Activated naive CD4-positive, alpha-beta T cell treated with anti-CD3 and anti-CD28 coated beads, Interleukin-2, amount 50 U/mL, for 16 hours (primary cell): Measurements from ENCODE around the gene PCDHB7.
"Not testable (repeated sequence)": the region's sequence is repeated elsewhere in the genome, so short reads cannot be mapped to it uniquely, and the experiment has no call there.

Experiments
- DNase-seq: peaks from one replicate; pipeline ENCODE4 v3.0.0-alpha.2; 2020

PCDHB7 gene

GRCh38 chr5:141172381-141173204 lies at the start of gene PCDHB7:
Gene PCDHB7, plus strand, starts transcription at chr5:141172644. Its CDS starts 192 bp downstream, at chr5:141172836.
- DNase-seq: no peak

- not testable (repeated sequence) for DNase-seq
Measured at GRCh38 chr5:141123396-141124135, 48.9 kb upstream of the PCDHB7 start.

GRCh38 chr5:141127305-141127704 lies 45.1 kb upstream of the PCDHB7 start:
- DNase-seq: no peak

- DNase-seq: no peak
Measured at GRCh38 chr5:141135030-141135717, 37.3 kb upstream of the PCDHB7 start, which contains the start of gene PCDHB5. Gene PCDHB5, plus strand, starts transcription at chr5:141135206. Its CDS starts 229 bp downstream, at chr5:141135435.

GRCh38 chr5:141135718-141136266 lies 36.7 kb upstream of the PCDHB7 start:
- DNase-seq: no peak

GRCh38 chr5:141137346-141137745 lies 35.1 kb upstream of the PCDHB7 start:
- DNase-seq: not testable (repeated sequence)

GRCh38 chr5:141149812-141150211 lies 22.6 kb upstream of the PCDHB7 start, which contains the start of gene PCDHB6:
Gene PCDHB6, plus strand, starts transcription at chr5:141150057. Its CDS starts 201 bp downstream, at chr5:141150258.
- no peak for DNase-seq

- no peak for DNase-seq
Measured at GRCh38 chr5:141150224-141150992, 22.0 kb upstream of the PCDHB7 start.

GRCh38 chr5:141150993-141151325 lies 21.5 kb upstream of the PCDHB7 start:
- DNase-seq: no peak

- not testable (repeated sequence) for DNase-seq
Measured at GRCh38 chr5:141151632-141152031, 20.8 kb upstream of the PCDHB7 start.

GRCh38 chr5:141152096-141152495 lies 20.3 kb upstream of the PCDHB7 start:
- not testable (repeated sequence) for DNase-seq

- no peak for DNase-seq
Measured at GRCh38 chr5:141155540-141156374, 16.7 kb upstream of the PCDHB7 start.

GRCh38 chr5:141157356-141157755 lies 15.1 kb upstream of the PCDHB7 start:
- DNase-seq: not testable (repeated sequence)

GRCh38 chr5:141157901-141158300 lies 14.5 kb upstream of the PCDHB7 start:
- not testable (repeated sequence) for DNase-seq

GRCh38 chr5:141174291-141175104 lies 2.1 kb downstream of the PCDHB7 start:
- not testable (repeated sequence) for DNase-seq

GRCh38 chr5:141175933-141176332 lies 3.5 kb downstream of the PCDHB7 start:
- DNase-seq: no peak

- DNase-seq: not testable (repeated sequence)
Measured at GRCh38 chr5:141177577-141178191, 5.2 kb downstream of the PCDHB7 start, which contains the start of gene PCDHB8. Gene PCDHB8, plus strand, starts transcription at chr5:141177790. Its CDS starts 245 bp downstream, at chr5:141178035.

- not testable (repeated sequence) for DNase-seq
Measured at GRCh38 chr5:141179371-141179770, 6.9 kb downstream of the PCDHB7 start.

- DNase-seq: not testable (repeated sequence)
Measured at GRCh38 chr5:141179876-141180275, 7.4 kb downstream of the PCDHB7 start.

- no peak for DNase-seq
Measured at GRCh38 chr5:141180313-141180712, 7.9 kb downstream of the PCDHB7 start.
